A673 (cell line): ENCODE data around the gene TXNDC5. TPM values are rescaled to one million over a fixed set of nuclear protein-coding genes. Genes with fewer than 3 reads are reported as not detected.

Source experiments
- BruUV-seq: library from RNA; stranded (reverse); fragments of 400-500 nt; replicated peaks from 2 replicates; lab custom pipeline; 2021; lab: Mats Ljungman, UMichigan
- CTCF ChIA-PET: fragments of 300-600 bp; sonication (Branson Sonifier 250); formaldehyde crosslinking; loops from one replicate; lab custom pipeline; 2022; ENCODE audit warnings: antibody characterized with exemption; lab: Charles Lee
- POLR2A ChIA-PET: fragments of 300-600 bp; sonication (Branson Sonifier 250); formaldehyde crosslinking; loops from one replicate; lab custom pipeline; 2022; ENCODE audit warnings: antibody characterized with exemption; ENCODE audit not compliant: low non-redundant PET; lab: Charles Lee
- DNase-seq: peaks from one replicate; pipeline ENCODE4 v3.0.0-alpha.2; 2015; ENCODE audit warnings: low spot score
- H3K27ac ChIP-seq: fragments of 200-600 bp; sonication (generic); 2 replicates; pipeline ENCODE4 v1.5.1; 2016; ENCODE audit warnings: mixed run types, low read depth, mild to moderate bottlenecking, mixed read lengths, antibody characterized with exemption, low read length; ENCODE audit not compliant: poor library complexity, severe bottlenecking
- H3K27me3 ChIP-seq: fragments of 200-600 bp; sonication (generic); replicated peaks from 2 replicates; pipeline ENCODE4 v1.6.1; 2017; ENCODE audit warnings: mixed run types, low read depth, mild to moderate bottlenecking, mixed read lengths, antibody characterized with exemption, low read length; ENCODE audit not compliant: insufficient read depth, poor library complexity
- H3K36me3 ChIP-seq: fragments of 200-600 bp; sonication (generic); 2 replicates; pipeline ENCODE4 v1.6.1; 2016; ENCODE audit warnings: mixed run types, mild to moderate bottlenecking, mixed read lengths, antibody characterized with exemption, low read length; ENCODE audit not compliant: insufficient read depth, poor library complexity, severe bottlenecking
- H3K4me1 ChIP-seq: fragments of 200-600 bp; sonication (generic); 2 replicates; pipeline ENCODE4 v1.6.1; 2017; ENCODE audit warnings: mixed run types, mild to moderate bottlenecking, mixed read lengths, antibody characterized with exemption, low read length; ENCODE audit not compliant: insufficient read depth, poor library complexity, severe bottlenecking
- H3K4me3 ChIP-seq: fragments of 200-600 bp; sonication (generic); 2 replicates; pipeline ENCODE4 v1.5.1; 2016; ENCODE audit warnings: low read depth, mixed run types, mild to moderate bottlenecking, mixed read lengths, low read length; ENCODE audit not compliant: poor library complexity, severe bottlenecking
- H3K9me3 ChIP-seq: fragments of 200-600 bp; sonication (generic); 2 replicates; pipeline ENCODE4 v1.6.1; 2016; ENCODE audit warnings: mixed run types, low read depth, mild to moderate bottlenecking, mixed read lengths, antibody characterized with exemption, low read length; ENCODE audit not compliant: poor library complexity, severe bottlenecking
- EZH2 ChIP-seq: fragments of 200-600 bp; sonication (generic); IDR thresholded peaks from 2 replicates; pipeline ENCODE4 v1.6.1; 2017; ENCODE audit warnings: borderline replicate concordance, low read depth, mild to moderate bottlenecking, mixed read lengths, antibody characterized with exemption, low read length; ENCODE audit not compliant: poor library complexity, severe bottlenecking
- intact Hi-C: fragments of 100-400 bp; cut with micrococcal nuclease; formaldehyde crosslinking; loops from one replicate; pipeline ENCODE4 v1.10.0; 2022; ENCODE audit not compliant: unreplicated experiment
- total RNA-seq: library from RNA; stranded (reverse); gene quantifications from 2 replicates; pipeline ENCODE4 v1.2.3, GENCODE V29; 2021
- TF ChIP-seq, protein P1 (sequence below): fragments of 300-800, 200-600 bp; sonication (generic); conservative IDR thresholded peaks from 2 replicates; pipeline ENCODE4 v1.5.1; 2017; ENCODE audit warnings: low read depth, mild to moderate bottlenecking, antibody characterized with exemption, low read length, moderate library complexity, mixed read lengths

TXNDC5 gene
- total RNA-seq, 1 experiment from 2014 or later = 134 TPM

GRCh38 chr6:7879043-7879442 lies 31.5 kb downstream of the TXNDC5 start:
- TF ChIP-seq EZH2 = no peak
- TF ChIP-seq, protein P1, sequence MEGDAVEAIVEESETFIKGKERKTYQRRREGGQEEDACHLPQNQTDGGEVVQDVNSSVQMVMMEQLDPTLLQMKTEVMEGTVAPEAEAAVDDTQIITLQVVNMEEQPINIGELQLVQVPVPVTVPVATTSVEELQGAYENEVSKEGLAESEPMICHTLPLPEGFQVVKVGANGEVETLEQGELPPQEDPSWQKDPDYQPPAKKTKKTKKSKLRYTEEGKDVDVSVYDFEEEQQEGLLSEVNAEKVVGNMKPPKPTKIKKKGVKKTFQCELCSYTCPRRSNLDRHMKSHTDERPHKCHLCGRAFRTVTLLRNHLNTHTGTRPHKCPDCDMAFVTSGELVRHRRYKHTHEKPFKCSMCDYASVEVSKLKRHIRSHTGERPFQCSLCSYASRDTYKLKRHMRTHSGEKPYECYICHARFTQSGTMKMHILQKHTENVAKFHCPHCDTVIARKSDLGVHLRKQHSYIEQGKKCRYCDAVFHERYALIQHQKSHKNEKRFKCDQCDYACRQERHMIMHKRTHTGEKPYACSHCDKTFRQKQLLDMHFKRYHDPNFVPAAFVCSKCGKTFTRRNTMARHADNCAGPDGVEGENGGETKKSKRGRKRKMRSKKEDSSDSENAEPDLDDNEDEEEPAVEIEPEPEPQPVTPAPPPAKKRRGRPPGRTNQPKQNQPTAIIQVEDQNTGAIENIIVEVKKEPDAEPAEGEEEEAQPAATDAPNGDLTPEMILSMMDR = no peak
- H3K27ac ChIP-seq = no peak overlapping the region
- H3K27me3 ChIP-seq = no peaks in the 10 kb centered on the region
- no TSS peak for BruUV-seq
- H3K4me1 ChIP-seq = no peaks in the 10 kb centered on the region
- ChIA-PET CTCF (interaction anchor here (0.5 kb wide), 1 partner anchor 114 kb away, joined by 3 read pairs; no protein-coding TSS in a partner anchor), POLR2A (no interaction called here)
- intact Hi-C loops = no loop called here
- DNase-seq = no peak
- no peaks in the 10 kb centered on the region for H3K9me3 ChIP-seq
- H3K4me3 ChIP-seq = no peak overlapping the region
- H3K36me3 ChIP-seq = peaks cover 38% of the 10 kb centered on the region

DNA sequence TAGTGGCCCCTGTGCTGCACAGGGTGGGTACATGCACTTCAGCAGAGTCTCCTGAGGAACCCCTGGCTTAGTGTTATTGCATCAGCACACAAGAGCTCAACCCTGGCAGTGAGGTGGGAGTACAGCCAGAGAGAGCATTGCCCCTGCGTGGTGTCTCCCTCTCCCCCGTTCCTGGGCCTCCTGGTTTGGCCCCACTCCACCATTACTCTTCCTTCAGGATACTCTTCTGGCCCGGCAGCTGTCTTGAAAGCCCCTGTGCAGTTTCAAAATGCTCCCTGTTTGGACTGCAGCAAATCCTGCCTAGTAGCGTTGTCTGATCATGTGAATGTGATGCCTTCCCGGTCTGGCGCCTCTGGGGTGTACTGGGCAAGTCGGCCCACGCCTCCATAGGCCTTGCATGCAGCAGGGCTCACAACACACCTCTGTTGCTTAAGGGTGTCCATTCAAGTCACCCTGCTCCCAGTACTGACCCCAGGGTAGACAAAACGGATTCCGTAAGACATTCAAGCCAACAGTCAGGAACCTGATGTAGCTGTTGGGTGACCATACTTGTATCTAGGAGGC lies 32.1 kb downstream of the TXNDC5 start:
- Histone ChIP-seq H3K27ac (no peak overlapping the region), H3K4me1 (no peaks in the 10 kb centered on the region), H3K36me3 (peaks cover 33% of the 10 kb centered on the region), H3K27me3 (no peaks in the 10 kb centered on the region), H3K4me3 (no peak overlapping the region), H3K9me3 (no peaks in the 10 kb centered on the region)
- intact Hi-C loops = no loop called here
- POLR2A ChIA-PET = no interaction called here
- no peak for TF ChIP-seq EZH2
- TF ChIP-seq, protein P1 = no peak
- BruUV-seq = no TSS peak
- no peak for DNase-seq
- CTCF ChIA-PET = no interaction called here

- TF ChIP-seq, protein P1 = no peak
- TF ChIP-seq EZH2 = no peak
- Histone ChIP-seq H3K4me3 (no peak overlapping the region), H3K27me3 (no peaks in the 10 kb centered on the region), H3K27ac (no peak overlapping the region), H3K36me3 (no peaks in the 10 kb centered on the region), H3K9me3 (no peaks in the 10 kb centered on the region), H3K4me1 (no peaks in the 10 kb centered on the region)
- DNase-seq = no peak
- ChIA-PET POLR2A (no interaction called here), CTCF (no interaction called here)
- no TSS peak for BruUV-seq
- intact Hi-C loops = no loop called here
Measured at GRCh38 chr6:7868926-7869325, 41.7 kb downstream of the TXNDC5 start.
